PC-9 (cell line): ENCODE results near the gene TNNI3K.

ENCODE experiments used
- CTCF ChIP-seq: fragments of 200-600 bp; sonication (generic); conservative IDR thresholded peaks from 2 replicates; pipeline ENCODE4 v1.6.1; 2017; ENCODE audit warnings: mixed run types, antibody characterized with exemption, mild to moderate bottlenecking, moderate library complexity
- EZH2 ChIP-seq: fragments of 200-600 bp; sonication (generic); IDR thresholded peaks from 2 replicates; pipeline ENCODE4 v1.8.0; 2017; ENCODE audit warnings: antibody characterized with exemption, low read depth

GRCh38 chr1:74392186-74392585, 157.0 kb downstream of the TNNI3K start:
- no peak for TF ChIP-seq CTCF
- no peak for TF ChIP-seq EZH2
